GM23248 (cell line): Measurements from ENCODE around the gene CLK2. TPM values are rescaled to one million over a fixed set of nuclear protein-coding genes. Genes with fewer than 3 reads are reported as not detected.
A peak's percentile ranks its signal among the peaks of the same experiment; 100 is the strongest.
"Not testable (repeated sequence)": the region's sequence is repeated elsewhere in the genome, so short reads cannot be mapped to it uniquely, and the experiment has no call there.

Experiments
- DNase-seq: peaks from one replicate; pipeline ENCODE4 v3.0.0-alpha.2; 2015
- H2AFZ ChIP-seq: fragments of 200-600 bp; sonication (generic); 2 replicates; pipeline ENCODE4 v1.6.1; 2016; ENCODE audit warnings: antibody characterized with exemption
- H3F3A ChIP-seq: fragments of 200-600 bp; sonication (generic); 2 replicates; pipeline ENCODE4 v1.6.1; 2016; ENCODE audit warnings: mild to moderate bottlenecking, antibody characterized with exemption, mixed run types; ENCODE audit not compliant: insufficient read depth
- H3K27ac ChIP-seq: fragments of 200-600 bp; sonication (generic); 2 replicates; pipeline ENCODE4 v1.5.1; 2016; ENCODE audit warnings: mild to moderate bottlenecking
- H3K27me3 ChIP-seq: fragments of 200-600 bp; sonication (generic); replicated peaks from 2 replicates; pipeline ENCODE4 v1.6.1; 2016; ENCODE audit warnings: mild to moderate bottlenecking; ENCODE audit not compliant: insufficient read depth
- H3K36me3 ChIP-seq: fragments of 200-600 bp; sonication (generic); 2 replicates; pipeline ENCODE4 v1.6.1; 2016; ENCODE audit warnings: low read depth, mild to moderate bottlenecking
- H3K4me1 ChIP-seq: fragments of 200-600 bp; sonication (generic); 2 replicates; pipeline ENCODE4 v1.6.1; 2016; ENCODE audit warnings: mild to moderate bottlenecking; ENCODE audit not compliant: insufficient read depth
- H3K4me2 ChIP-seq: fragments of 200-600 bp; sonication (generic); one replicate; pipeline ENCODE4 v1.6.1; 2016; ENCODE audit warnings: mild to moderate bottlenecking; ENCODE audit not compliant: unreplicated experiment
- H3K4me3 ChIP-seq: fragments of 200-600 bp; sonication (generic); 2 replicates; pipeline ENCODE4 v1.5.1; 2016; ENCODE audit warnings: mild to moderate bottlenecking
- H3K79me2 ChIP-seq: fragments of 200-600 bp; sonication (generic); 2 replicates; pipeline ENCODE4 v1.6.1; 2016; ENCODE audit warnings: mild to moderate bottlenecking; ENCODE audit not compliant: insufficient read depth
- H3K9ac ChIP-seq: fragments of 200-600 bp; sonication (generic); 2 replicates; pipeline ENCODE4 v1.6.1; 2016; ENCODE audit warnings: mild to moderate bottlenecking
- H3K9me2 ChIP-seq: fragments of 200-600 bp; sonication (generic); 2 replicates; pipeline ENCODE4 v1.6.1; 2016; ENCODE audit warnings: mixed run types, mild to moderate bottlenecking, moderate library complexity; ENCODE audit not compliant: insufficient read depth
- H3K9me3 ChIP-seq: fragments of 200-600 bp; sonication (generic); one replicate; pipeline ENCODE4 v1.6.1; 2017; ENCODE audit warnings: low read depth
- H4K20me1 ChIP-seq: fragments of 200-600 bp; sonication (generic); 2 replicates; pipeline ENCODE4 v1.6.0; 2016; ENCODE audit not compliant: insufficient read depth
- EZH2 ChIP-seq: fragments of 200-600 bp; sonication (generic); IDR thresholded peaks from 2 replicates; pipeline ENCODE4 v1.6.1; 2018; ENCODE audit warnings: antibody characterized with exemption, mild to moderate bottlenecking; ENCODE audit not compliant: insufficient read depth, poor library complexity, severe bottlenecking
- EZH2phosphoT487 ChIP-seq: fragments of 200-600 bp; sonication (generic); IDR thresholded peaks from 2 replicates; pipeline ENCODE4 v1.6.1; 2018; ENCODE audit warnings: antibody characterized with exemption, moderate library complexity, mild to moderate bottlenecking, low read depth; ENCODE audit not compliant: insufficient read depth
- WGBS, 2 experiments: methylation state at CpG; one replicate each; pipeline ENCODE4 v1.1.6; 2015 to 2017; ENCODE audit warnings: low lambda C conversion rate in 2 of 2, low coverage in 1 of 2; ENCODE audit errors: missing lambda C conversion rate in 2 of 2; 5-methylcytosine and 5-hydroxymethylcytosine counted together
- in situ Hi-C: fragments of 300-500 bp; cut with MboI; formaldehyde crosslinking; loops from 2 replicates; pipeline ENCODE4 v1.15.0; 2020
- polyA plus RNA-seq: library from polyadenylated mRNA; unstranded; fragments of >200 nt; fragmentation: Nextera tagmentation; extraction: Ambion mirVana; gene quantifications from 2 replicates; pipeline ENCODE4 v1.2.1, GENCODE V29; 2016
- total RNA-seq: library from RNA; depleted of rRNA; stranded (reverse); fragments of >200 nt; shearing (Covaris generic); gene quantifications from 2 replicates; pipeline ENCODE4 v1.2.3, GENCODE V29; 2014

The CLK2 gene
- total and polyA plus RNA-seq, 2 experiments from 2014 or later = 10.4 to 16.8 TPM

DNA sequence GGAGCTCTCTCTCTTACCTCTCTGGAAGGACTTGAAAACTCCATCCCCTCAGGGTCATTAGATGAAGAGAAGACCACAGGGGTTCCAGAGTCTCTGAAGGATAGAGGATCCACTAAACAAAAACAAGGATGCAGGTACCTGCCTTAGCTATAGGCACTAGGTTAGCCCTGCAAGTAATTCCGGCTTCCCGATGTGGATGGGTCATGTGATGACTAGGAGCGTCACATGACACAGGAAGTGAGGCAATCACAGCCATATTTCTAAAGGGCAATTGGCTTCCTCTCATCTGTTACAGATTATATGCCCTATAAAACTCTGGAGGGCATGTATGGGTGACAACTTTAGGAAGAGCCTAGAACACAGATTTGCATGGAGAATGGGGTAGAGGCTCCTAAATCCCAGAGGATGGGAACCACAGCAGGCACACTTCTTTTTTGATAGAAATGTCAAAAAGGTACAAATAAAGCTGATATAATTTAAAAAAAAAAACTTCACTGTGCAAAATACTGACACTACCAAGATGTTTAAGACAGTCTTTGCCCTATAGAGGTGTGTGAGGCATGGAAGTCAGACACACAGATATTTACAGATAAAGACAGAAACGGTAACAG lies 32.1 kb downstream of the CLK2 start:
- H3K36me3 ChIP-seq = no peaks in the 10 kb centered on the region
- peaks cover 20% of the 10 kb centered on the region for H3K4me1 ChIP-seq
- H3K4me3 ChIP-seq = peak overlapping the region; percentile 76
- H3F3A ChIP-seq = peaks cover 29% of the 10 kb centered on the region
- no peaks in the 10 kb centered on the region for H3K9me2 ChIP-seq
- peak overlapping the region; percentile 87 for H3K4me2 ChIP-seq
- H3K9ac ChIP-seq = peak overlapping the region; percentile 78
- in situ Hi-C loops = no loop called here
- peaks cover 18% of the 10 kb centered on the region for H3K79me2 ChIP-seq
- peak; percentile 92 for DNase-seq
- TF ChIP-seq EZH2phosphoT487 (no peak), EZH2 (no peak)
- 13 to 16% methylated on average over 4 of the region's 4 CpGs for WGBS, 2 experiments
- no peaks in the 10 kb centered on the region for H4K20me1 ChIP-seq
- no peaks in the 10 kb centered on the region for H3K27me3 ChIP-seq
- no peaks in the 10 kb centered on the region for H3K9me3 ChIP-seq
- H2AFZ ChIP-seq = peak overlapping the region; percentile 81
- peak overlapping the region; percentile 26 for H3K27ac ChIP-seq

DNA sequence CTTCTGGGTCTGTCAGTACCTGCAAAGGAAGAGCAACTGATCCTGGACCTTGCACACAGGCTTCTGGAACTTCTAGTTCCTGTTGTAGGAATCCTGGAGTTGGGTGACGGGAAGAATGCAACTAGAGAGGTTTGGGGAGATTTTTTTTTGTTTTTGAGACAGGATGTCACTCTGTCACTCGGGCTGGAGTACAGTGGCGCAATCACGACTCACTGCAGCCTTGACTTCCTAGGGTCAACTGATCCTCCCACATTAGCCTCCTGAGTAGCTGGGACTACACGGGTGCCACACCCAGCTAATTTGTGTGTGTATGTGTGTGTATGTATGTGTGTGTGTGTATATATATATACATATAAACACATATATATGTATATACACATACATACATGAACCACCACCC lies 36.9 kb downstream of the CLK2 start:
- H3K4me2 ChIP-seq = no peak overlapping the region
- no peaks in the 10 kb centered on the region for H3K36me3 ChIP-seq
- H3K9ac ChIP-seq = no peak overlapping the region
- H3F3A ChIP-seq = no peaks in the 10 kb centered on the region
- H3K9me3 ChIP-seq = no peaks in the 10 kb centered on the region
- H4K20me1 ChIP-seq = no peaks in the 10 kb centered on the region
- in situ Hi-C loops = no loop called here
- WGBS, 2 experiments = 67 to 70% methylated on average over 5 of the region's 5 CpGs
- H3K27ac ChIP-seq = no peak overlapping the region
- no peak overlapping the region for H2AFZ ChIP-seq
- H3K4me1 ChIP-seq = peaks cover 16% of the 10 kb centered on the region
- H3K4me3 ChIP-seq = no peak overlapping the region
- no peaks in the 10 kb centered on the region for H3K9me2 ChIP-seq
- peak; percentile 17 for DNase-seq
- TF ChIP-seq EZH2 (no peak), EZH2phosphoT487 (no peak)
- H3K79me2 ChIP-seq = no peaks in the 10 kb centered on the region; the same call in 1 of the 2 replicates
- no peaks in the 10 kb centered on the region for H3K27me3 ChIP-seq

DNA sequence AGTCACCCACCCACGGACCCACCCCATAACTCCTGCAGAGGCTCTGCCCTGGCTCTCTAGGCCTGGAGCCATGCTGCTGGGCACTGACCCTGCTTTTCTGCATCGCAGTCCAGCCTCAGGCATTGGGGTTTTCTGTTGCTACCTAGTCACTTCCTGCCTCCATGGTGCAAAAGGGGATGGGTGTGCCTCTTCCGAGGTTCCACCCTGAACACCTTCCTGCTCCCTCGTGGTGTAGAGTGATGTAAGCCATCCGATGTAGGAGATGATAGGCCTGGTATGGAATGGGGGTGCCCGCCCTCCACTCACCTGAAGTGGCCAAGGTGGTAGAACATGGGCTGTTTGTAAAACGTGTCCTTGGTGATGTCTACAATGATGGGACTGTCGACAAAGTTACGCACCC lies 37.9 kb downstream of the CLK2 start:
- H3K4me2 ChIP-seq, H3K27ac ChIP-seq, H3K27me3 ChIP-seq, in situ Hi-C loops, DNase-seq, H3K9me2 ChIP-seq, H4K20me1 ChIP-seq, H3K9me3 ChIP-seq, H3K4me3 ChIP-seq, H3K79me2 ChIP-seq, H2AFZ ChIP-seq, H3K36me3 ChIP-seq, H3F3A ChIP-seq, H3K9ac ChIP-seq: not testable (repeated sequence)
- WGBS, 2 experiments = 87 to 94% methylated on average over 7 of the region's 9 CpGs
- peaks cover 14% of the 10 kb centered on the region for H3K4me1 ChIP-seq

DNA sequence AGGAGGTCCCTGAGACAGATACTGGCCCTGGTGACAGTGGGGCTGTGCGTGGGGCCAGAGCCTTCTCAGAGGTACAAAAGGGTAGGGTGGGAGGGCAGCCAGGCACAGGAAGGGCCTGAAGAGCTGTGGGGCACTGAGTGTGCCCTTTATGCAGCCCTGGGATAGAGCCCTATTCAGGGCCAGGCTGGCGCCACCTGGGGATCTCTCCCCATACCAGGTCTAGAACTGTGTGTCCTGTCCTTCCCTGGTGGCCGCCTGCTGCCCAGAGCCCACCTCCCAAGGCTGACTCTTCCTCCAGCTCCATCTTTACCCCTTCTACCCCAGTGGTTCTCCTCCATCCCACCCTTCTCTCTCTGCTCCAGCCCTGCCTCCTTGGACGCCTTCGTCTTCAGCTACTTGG lies 39.8 kb downstream of the CLK2 start:
- H3K36me3 ChIP-seq, DNase-seq, H3K4me3 ChIP-seq, H3K9me2 ChIP-seq, H3K79me2 ChIP-seq, H3K9me3 ChIP-seq, H3K9ac ChIP-seq, H3K4me2 ChIP-seq, H2AFZ ChIP-seq, H4K20me1 ChIP-seq, H3K27ac ChIP-seq, H3K27me3 ChIP-seq, H3F3A ChIP-seq, in situ Hi-C loops: not testable (repeated sequence)
- WGBS, 2 experiments = 97% methylated on average over 2 of the region's 5 CpGs; no CpG with 5 or more reads in 1 of the 2 experiments
- H3K4me1 ChIP-seq = peaks cover 14% of the 10 kb centered on the region

DNA sequence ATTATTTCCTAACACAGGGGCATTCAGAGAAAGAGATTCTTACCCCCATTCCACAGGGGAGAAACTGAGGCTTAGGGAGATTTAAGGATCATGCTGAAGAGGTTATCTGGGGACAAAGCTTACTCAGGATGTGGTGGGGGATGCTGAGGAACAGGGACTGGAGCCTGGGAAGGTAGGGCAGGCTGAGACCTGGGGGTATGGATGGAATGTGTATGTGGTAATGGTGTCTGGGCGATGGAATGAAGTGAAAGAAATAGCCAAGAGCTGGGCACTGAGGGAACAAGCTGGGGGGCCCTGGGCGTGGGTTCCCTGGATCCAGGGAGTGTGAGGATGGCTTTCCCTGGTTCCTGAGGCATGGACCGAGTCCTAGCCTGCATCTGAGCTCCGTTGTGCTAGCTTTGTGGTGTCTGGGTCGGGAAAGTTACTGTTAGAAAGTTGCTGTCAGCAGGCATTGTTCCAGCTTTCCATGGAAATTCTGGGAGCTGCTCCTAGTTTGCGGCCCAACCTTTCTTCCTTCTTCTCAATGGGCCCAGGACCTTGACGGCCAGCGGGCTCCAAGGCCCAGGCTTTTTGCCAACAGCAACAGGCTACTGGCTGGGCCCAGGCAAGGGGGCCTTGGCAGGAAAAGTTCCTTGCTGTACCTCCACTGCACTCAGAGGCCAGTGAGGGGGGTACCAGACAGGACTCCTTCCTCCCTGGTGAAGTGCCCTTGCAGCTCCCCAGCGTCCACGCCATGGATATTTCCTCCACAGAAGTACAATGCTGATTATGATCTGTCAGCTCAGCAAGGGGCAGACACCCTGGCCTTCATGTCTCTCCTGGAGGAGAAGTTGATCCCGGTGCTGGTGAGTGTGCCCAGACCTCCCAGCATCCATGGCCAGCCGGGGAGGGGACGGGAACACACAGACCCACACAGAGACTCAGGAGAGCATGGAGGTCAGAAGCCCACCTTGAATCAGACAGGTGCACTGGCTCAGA lies 41.0 kb downstream of the CLK2 start:
- Histone ChIP-seq H3K9ac (peak overlapping the region; percentile 47; the same call in 1 of the 2 replicates), H3K27ac (peak overlapping the region; percentile 64), H3K4me1 (peaks cover 20% of the 10 kb centered on the region)
- H3K4me3 ChIP-seq, H4K20me1 ChIP-seq, H3K27me3 ChIP-seq, H3K9me3 ChIP-seq, H3K79me2 ChIP-seq, H3K9me2 ChIP-seq, in situ Hi-C loops, H3F3A ChIP-seq, H3K36me3 ChIP-seq, H3K4me2 ChIP-seq, H2AFZ ChIP-seq: not testable (repeated sequence)
- peak; percentile 59 for DNase-seq
- WGBS, 2 experiments = 31 to 40% methylated on average over 11 to 13 of the region's 13 CpGs

DNA sequence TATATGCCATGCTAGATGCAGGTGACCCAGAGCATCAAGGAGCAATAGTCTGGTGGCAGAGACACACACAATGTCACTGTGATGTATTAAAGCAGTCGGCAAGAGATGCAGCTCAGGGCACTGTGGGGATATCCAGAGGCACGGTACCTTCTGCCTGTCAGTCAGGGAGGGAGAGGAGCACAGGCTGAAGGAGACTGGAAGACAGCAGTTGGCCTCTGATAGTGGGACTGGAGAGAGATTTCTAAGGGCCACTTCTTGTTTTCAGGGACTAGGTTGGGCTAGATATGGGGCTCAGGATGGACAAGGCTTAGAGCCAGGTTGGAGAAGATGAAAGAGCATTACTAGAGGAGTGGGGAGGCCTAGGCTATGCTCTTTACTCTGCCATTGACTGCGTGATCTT lies 42.0 kb downstream of the CLK2 start:
- H3K36me3 ChIP-seq, H3F3A ChIP-seq, H3K27me3 ChIP-seq, in situ Hi-C loops, H3K9me2 ChIP-seq, H3K9me3 ChIP-seq, H3K4me3 ChIP-seq, H4K20me1 ChIP-seq, DNase-seq, H3K9ac ChIP-seq, H3K4me2 ChIP-seq, H3K79me2 ChIP-seq, H2AFZ ChIP-seq: not testable (repeated sequence)
- WGBS, 2 experiments = 35 to 37% methylated on average over 3 of the region's 3 CpGs
- H3K4me1 ChIP-seq = peaks cover 21% of the 10 kb centered on the region
- H3K27ac ChIP-seq = peak overlapping the region; percentile 64; the same call in 1 of the 2 replicates
